ENCODE results near the gene NNT. TPM values are rescaled to one million over a fixed set of nuclear protein-coding genes. Genes with fewer than 3 reads are reported as not detected.

The NNT gene
- total RNA-seq, 3 donors from 2014 or later (not counting 1 experiment from before 2014, with no cell fraction given): 57.0 to 66.1 (median 64.6) TPM

DNA sequence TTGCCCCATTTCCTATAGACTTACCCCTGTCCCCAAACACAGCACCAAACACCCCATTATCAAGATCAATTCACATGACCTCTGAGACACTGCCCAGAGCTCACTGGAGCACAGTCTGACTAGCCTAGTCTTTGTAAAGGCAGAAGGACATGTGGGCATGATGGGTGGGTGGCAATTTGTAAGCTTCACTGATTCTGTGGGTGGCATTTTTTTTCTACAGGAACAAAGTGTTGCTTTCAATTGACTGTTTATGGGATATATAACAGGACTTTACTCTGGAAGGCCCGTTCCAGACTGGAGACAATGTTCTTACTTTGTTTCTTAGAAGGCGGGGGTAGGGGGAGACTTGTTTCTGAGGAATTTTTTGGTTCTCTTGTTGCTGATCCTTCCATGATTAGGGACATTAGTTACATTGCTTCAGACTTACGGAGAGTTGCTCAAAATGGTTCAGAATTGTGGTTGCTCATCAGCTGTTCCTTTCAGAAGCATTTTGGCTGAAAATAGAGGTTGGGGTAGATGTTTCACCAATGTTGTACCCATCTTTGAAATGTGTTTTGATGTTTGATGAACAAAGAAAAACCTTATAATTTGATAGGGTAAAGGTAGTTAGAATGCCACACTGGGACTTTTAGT is 20.2 kb downstream of the NNT start:
- no peak overlapping the region for H3K4me3 ChIP-seq (ENCODE audit: low read length)

DNA sequence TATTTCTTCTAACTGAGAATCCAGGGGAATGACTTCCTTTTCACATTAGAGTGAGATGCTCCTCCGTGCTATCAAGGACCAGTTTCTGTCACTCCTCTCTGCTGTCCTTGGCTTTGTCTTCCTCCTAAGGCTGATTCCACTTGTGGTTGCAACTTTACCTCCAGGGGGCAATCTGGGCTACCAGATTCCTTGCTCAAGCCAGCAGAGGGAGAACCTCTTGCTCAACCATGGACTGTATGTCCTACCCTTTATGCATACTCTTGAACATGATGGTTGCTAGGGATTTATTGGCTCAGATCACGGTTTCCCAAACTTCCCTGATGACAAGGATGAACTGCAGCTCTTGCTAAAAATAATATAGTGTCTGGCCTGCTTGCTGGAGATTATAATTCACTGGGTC is 24.0 kb downstream of the NNT start:
- no peaks in the 10 kb centered on the region for H3K36me3 Mint-ChIP-seq
- Histone ChIP-seq H3K4me3 (ENCODE audit: low read length) (no peak overlapping the region), H3K9me3 (ENCODE audit: control insufficient read depth, insufficient read depth, low read length) (no peaks in the 10 kb centered on the region), H3K4me1 (ENCODE audit: control insufficient read depth, insufficient read depth, low read length) (no peaks in the 10 kb centered on the region), H3K27ac (ENCODE audit: low read length) (no peak overlapping the region), H3K27me3 (ENCODE audit: control insufficient read depth, insufficient read depth, low read length) (no peaks in the 10 kb centered on the region), H3K36me3 (ENCODE audit: control insufficient read depth, insufficient read depth, low read length) (peaks cover 19% of the 10 kb centered on the region)
- ATAC-seq (peak in 1 of 3 donors; percentile 39), DNase-seq (peak in 1 of 2 donors; percentile 35)
- 100% methylated on average over 2 of the region's 2 CpGs for WGBS (ENCODE audit: insufficient coverage)
- no peak for TF ChIP-seq CTCF (IDR thresholded peaks at IDR 0.05)
- no peaks in the 10 kb centered on the region for H3K27me3 Mint-ChIP-seq (ENCODE audit: low read depth in 2 of 2)
- H3K4me3 Mint-ChIP-seq: no peak overlapping the region
- no peaks in the 10 kb centered on the region for H3K9me3 Mint-ChIP-seq
- no peak overlapping the region for H3K27ac Mint-ChIP-seq
- intact Hi-C loops (cut with micrococcal nuclease): no loop called here
- peaks cover 30 to 31% of the 10 kb centered on the region in 2 donors for H3K4me1 Mint-ChIP-seq

More for the DNA sequence above, 20.2 kb downstream of the NNT start:
- Mint-ChIP-seq H3K27ac (peak overlapping the region in 1 of 2 donors; percentile 8), H3K27me3 (ENCODE audit: low read depth in 2 of 2) (no peaks in the 10 kb centered on the region), H3K4me1 (peaks cover 37 to 38% of the 10 kb centered on the region in 2 donors), H3K9me3 (no peaks in the 10 kb centered on the region), H3K4me3 (no peak overlapping the region), H3K36me3 (no peaks in the 10 kb centered on the region)
- peaks cover 22% of the 10 kb centered on the region for H3K36me3 ChIP-seq (ENCODE audit: control insufficient read depth, insufficient read depth, low read length)
- no peaks in the 10 kb centered on the region for H3K9me3 ChIP-seq (ENCODE audit: control insufficient read depth, insufficient read depth, low read length)
- DNase-seq (no peak), ATAC-seq (no peak)
- intact Hi-C loops (cut with micrococcal nuclease): no loop called here
- 98% methylated on average over 3 of the region's 3 CpGs for WGBS (ENCODE audit: insufficient coverage)
- no peaks in the 10 kb centered on the region for H3K27me3 ChIP-seq (ENCODE audit: control insufficient read depth, insufficient read depth, low read length)
- no peak overlapping the region for H3K27ac ChIP-seq (ENCODE audit: low read length)
- no peaks in the 10 kb centered on the region for H3K4me1 ChIP-seq (ENCODE audit: control insufficient read depth, insufficient read depth, low read length)
- TF ChIP-seq CTCF (IDR thresholded peaks at IDR 0.05): no peak

- peaks cover 37% of the 10 kb centered on the region for H3K36me3 ChIP-seq (ENCODE audit: control insufficient read depth, insufficient read depth, low read length)
- Mint-ChIP-seq H3K36me3 (no peaks in the 10 kb centered on the region), H3K4me3 (no peak overlapping the region), H3K4me1 (peaks cover 20 to 36% of the 10 kb centered on the region in 2 donors), H3K9me3 (no peaks in the 10 kb centered on the region), H3K27ac (peak overlapping the region in 1 of 2 donors; percentile 42), H3K27me3 (ENCODE audit: low read depth in 2 of 2) (no peaks in the 10 kb centered on the region)
- no peak overlapping the region for H3K4me3 ChIP-seq (ENCODE audit: low read length)
- peak; percentile 17 to 72 for DNase-seq
- no peaks in the 10 kb centered on the region for H3K9me3 ChIP-seq (ENCODE audit: control insufficient read depth, insufficient read depth, low read length)
- 74% methylated on average over 5 of the region's 5 CpGs for WGBS (ENCODE audit: insufficient coverage)
- no peaks in the 10 kb centered on the region for H3K4me1 ChIP-seq (ENCODE audit: control insufficient read depth, insufficient read depth, low read length)
- no peaks in the 10 kb centered on the region for H3K27me3 ChIP-seq (ENCODE audit: control insufficient read depth, insufficient read depth, low read length)
- H3K27ac ChIP-seq (ENCODE audit: low read length): no peak overlapping the region
- peak; percentile 63 for TF ChIP-seq CTCF (IDR thresholded peaks at IDR 0.05)
- intact Hi-C loops (cut with micrococcal nuclease): no loop called here
- peak; percentile 77 to 96 (median 95) for ATAC-seq
Measured at GRCh38 chr5:43631182-43631910, 28.4 kb downstream of the NNT start.
